HUES48 (cell line): ENCODE results near the gene RNF157.

Experiments
- H3K27ac ChIP-seq: one replicate; pipeline ENCODE4 v1.7.0; 2013; ENCODE audit warnings: low read depth, low read length, inconsistent platforms
- H3K27me3 ChIP-seq: 2 replicates; pipeline ENCODE4 v1.6.1; 2013; ENCODE audit warnings: mild to moderate bottlenecking, low read length; ENCODE audit not compliant: control insufficient read depth, insufficient read depth
- H3K36me3 ChIP-seq: 2 replicates; pipeline ENCODE4 v1.6.1; 2013; ENCODE audit warnings: low read length; ENCODE audit not compliant: control insufficient read depth, insufficient read depth
- H3K4me1 ChIP-seq: 2 replicates; pipeline ENCODE4 v1.6.1; 2013; ENCODE audit warnings: mild to moderate bottlenecking, low read length; ENCODE audit not compliant: control insufficient read depth, insufficient read depth
- H3K4me3 ChIP-seq: 2 replicates; pipeline ENCODE4 v1.5.1; 2013; ENCODE audit warnings: mild to moderate bottlenecking, low read depth, low read length
- H3K9ac ChIP-seq: 2 replicates; pipeline ENCODE4 v1.6.1; 2013; ENCODE audit warnings: mild to moderate bottlenecking, low read depth, low read length, moderate library complexity
- H3K9me3 ChIP-seq: 2 replicates; pipeline ENCODE4 v1.6.1; 2013; ENCODE audit warnings: low read length; ENCODE audit not compliant: control insufficient read depth, insufficient read depth

Gene RNF157

DNA sequence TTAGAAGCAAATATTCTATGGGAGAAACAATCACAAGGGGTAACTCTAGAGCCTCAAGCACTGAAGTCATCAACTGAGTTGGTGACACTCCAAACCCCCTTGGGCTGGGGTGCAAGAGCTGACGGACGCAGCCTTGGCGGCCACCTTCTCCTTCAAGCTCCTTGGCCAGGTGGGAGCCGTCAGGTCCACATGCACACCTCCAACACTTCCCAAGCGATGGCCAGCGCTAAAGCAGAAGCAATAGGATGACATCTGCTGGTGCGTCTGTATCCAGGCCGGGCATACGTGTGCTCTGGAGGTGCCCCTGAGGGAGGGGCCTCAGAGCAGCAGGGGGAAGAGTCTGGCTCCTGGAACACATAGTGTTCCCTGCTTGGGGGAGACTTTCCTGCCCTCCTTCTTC is 87.1 kb downstream of the RNF157 start:
- H3K9me3 ChIP-seq, result no peaks in the 10 kb centered on the region
- H3K27me3 ChIP-seq, result no peaks in the 10 kb centered on the region
- H3K4me3 ChIP-seq, result no peak overlapping the region
- H3K4me1 ChIP-seq, result peaks cover 7% of the 10 kb centered on the region
- H3K27ac ChIP-seq, result no peak overlapping the region
- no peak overlapping the region for H3K9ac ChIP-seq
- H3K36me3 ChIP-seq, result 0 out of 2 replicates have a peak, but pooled peaks cover 3% of the 10 kb centered on the region

DNA sequence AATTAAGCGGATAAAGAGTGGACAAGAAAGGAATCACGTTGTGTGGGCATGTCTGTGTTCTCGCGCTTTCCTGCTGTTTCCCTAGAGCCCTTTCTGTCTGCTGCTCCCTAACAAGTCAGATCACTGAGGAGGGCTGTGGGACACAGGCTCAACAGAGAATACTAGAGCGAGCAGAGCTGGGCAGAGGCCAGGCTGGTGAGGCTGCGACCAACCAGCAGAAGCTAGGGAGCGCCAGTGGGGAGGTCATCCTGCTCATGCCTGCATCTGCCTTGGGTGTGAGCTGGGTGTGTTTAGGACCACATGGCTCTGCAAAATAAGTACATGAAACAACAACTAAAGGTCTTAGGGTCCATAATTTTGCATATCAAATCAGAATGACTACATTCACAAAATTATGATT is 87.7 kb downstream of the RNF157 start:
- peaks cover 10% of the 10 kb centered on the region for H3K4me1 ChIP-seq
- no peaks in the 10 kb centered on the region for H3K27me3 ChIP-seq
- H3K4me3 ChIP-seq, result no peak overlapping the region
- H3K36me3 ChIP-seq, result 0 out of 2 replicates have a peak, but pooled peaks cover 3% of the 10 kb centered on the region
- H3K27ac ChIP-seq, result no peak overlapping the region
- H3K9ac ChIP-seq, result no peak overlapping the region
- no peaks in the 10 kb centered on the region for H3K9me3 ChIP-seq

DNA sequence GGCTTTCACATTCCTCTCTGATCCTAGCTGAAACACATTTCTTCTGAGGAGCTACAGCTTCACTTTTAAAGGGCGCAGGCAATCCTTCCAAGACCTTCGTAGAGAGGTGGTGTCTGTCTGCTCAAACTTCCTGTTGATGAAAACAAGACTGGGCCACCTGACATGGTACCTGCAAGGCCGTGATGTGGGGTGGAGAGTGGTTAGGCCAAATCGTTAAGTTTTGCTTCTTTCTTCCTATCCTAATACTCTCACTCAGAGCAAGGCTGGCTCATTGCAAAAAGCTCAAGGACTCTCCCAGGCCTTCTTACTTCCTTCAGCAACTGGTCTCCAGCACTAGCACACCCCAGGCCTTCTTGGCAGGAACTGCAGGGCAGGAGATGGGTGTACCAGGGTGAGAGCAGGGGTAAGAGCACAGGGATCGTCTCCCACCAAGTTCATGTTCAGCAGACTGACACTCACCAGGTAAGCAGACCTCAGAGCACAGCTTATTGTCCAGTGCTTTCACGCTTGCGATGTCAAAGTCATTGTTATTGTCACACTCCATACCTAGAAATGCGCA is 88.3 kb downstream of the RNF157 start:
- Histone ChIP-seq H3K4me1 (peaks cover 13% of the 10 kb centered on the region), H3K4me3 (no peak overlapping the region), H3K9me3 (no peaks in the 10 kb centered on the region), H3K36me3 (0 out of 2 replicates have a peak, but pooled peaks cover 3% of the 10 kb centered on the region), H3K27me3 (no peaks in the 10 kb centered on the region), H3K9ac (no peak overlapping the region), H3K27ac (no peak overlapping the region)

DNA sequence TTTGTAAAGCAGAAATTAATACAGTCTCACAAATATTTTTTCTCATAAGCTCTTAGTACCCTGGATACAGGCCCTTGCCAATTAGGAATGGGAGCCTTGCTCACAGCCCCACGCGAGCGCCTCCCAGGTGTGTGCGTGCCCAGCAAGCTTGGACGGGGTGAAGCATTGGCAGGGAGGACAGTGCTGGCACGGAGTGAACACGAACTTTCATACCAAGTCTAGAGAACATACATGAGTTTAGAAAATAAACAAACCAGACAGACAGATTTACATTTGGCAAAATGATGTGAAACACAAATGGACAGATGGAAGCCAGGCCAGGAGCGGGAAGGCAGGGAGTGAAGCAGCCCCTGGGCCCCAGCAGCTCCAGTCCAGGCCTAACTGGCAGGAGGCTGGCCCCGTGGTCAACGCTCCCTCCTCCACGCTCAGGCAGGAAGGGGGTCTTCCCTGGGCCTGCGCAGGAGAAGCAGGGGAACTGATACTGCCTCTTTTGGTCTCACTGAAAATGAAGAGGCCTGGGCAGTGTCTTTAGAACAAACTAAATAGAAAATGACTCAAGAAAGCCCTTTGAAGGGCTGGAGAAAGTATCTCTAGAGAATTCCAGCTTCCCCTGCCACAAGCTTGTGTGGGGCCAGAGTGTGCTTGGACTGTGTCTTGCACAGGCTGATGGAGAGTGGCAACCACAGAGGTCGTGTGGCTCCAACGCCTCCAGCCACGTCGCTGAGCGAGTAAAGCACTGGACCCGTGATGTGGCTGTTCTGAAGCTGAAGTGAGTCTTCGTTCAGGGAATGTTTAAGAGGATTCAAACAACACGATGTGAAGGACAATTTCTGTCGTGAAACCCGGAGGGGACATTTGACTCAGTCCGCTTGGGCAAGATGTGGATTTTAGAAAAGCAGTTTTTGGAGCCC is 89.3 kb downstream of the RNF157 start:
- peaks cover 2% of the 10 kb centered on the region; the same call in 1 of the 2 replicates for H3K27me3 ChIP-seq
- H3K9me3 ChIP-seq, result no peaks in the 10 kb centered on the region
- H3K27ac ChIP-seq, result no peak overlapping the region
- no peak overlapping the region for H3K9ac ChIP-seq
- no peak overlapping the region for H3K4me3 ChIP-seq
- 0 out of 2 replicates have a peak, but pooled peaks cover 3% of the 10 kb centered on the region for H3K36me3 ChIP-seq
- peaks cover 16% of the 10 kb centered on the region for H3K4me1 ChIP-seq

DNA sequence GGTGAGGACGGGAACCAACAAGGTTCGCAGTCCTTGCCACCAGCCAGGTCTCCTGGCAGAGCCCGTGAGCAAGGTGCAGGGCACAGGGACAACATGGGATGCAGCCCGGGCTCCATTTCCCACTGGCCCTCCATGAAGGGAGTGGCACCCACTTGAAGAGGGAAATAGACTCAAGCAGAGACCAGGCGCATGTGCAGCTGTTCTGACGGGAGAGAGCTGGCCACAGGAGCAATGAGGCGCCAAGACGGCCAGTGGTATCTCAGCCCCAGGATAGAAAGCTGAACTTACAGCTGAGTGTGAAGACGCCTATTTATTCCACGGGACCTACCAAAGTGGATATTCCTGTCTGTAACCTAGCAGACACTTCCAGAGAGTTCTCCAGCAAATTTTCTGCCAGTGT is 91.1 kb downstream of the RNF157 start:
- no peak overlapping the region for H3K9ac ChIP-seq
- H3K36me3 ChIP-seq, result 0 out of 2 replicates have a peak, but pooled peaks cover 3% of the 10 kb centered on the region
- no peaks in the 10 kb centered on the region for H3K9me3 ChIP-seq
- peaks cover 31% of the 10 kb centered on the region for H3K4me1 ChIP-seq
- H3K27ac ChIP-seq, result no peak overlapping the region
- H3K27me3 ChIP-seq, result peaks cover 13% of the 10 kb centered on the region
- no peak overlapping the region for H3K4me3 ChIP-seq

DNA sequence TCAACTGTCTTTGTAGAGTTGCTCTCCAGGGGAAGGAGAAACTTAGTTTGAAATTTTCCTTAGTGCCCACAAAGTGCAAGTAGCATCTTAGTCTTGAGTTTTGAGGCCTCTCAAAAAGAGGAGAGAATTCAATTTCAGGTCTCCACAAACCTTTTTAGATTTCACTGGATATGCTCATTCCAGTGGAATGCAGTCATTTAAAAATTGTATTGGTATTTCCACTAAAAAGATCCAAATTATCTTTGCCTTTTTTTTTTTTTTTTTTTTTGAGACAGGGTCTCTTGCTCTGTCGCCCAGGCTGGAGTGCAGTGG is 92.3 kb downstream of the RNF157 start:
- Histone ChIP-seq H3K9me3 (no peaks in the 10 kb centered on the region), H3K4me3 (no peak overlapping the region), H3K27me3 (peaks cover 23% of the 10 kb centered on the region), H3K4me1 (peaks cover 29% of the 10 kb centered on the region), H3K9ac (no peak overlapping the region), H3K36me3 (0 out of 2 replicates have a peak, but pooled peaks cover 3% of the 10 kb centered on the region), H3K27ac (no peak overlapping the region)

DNA sequence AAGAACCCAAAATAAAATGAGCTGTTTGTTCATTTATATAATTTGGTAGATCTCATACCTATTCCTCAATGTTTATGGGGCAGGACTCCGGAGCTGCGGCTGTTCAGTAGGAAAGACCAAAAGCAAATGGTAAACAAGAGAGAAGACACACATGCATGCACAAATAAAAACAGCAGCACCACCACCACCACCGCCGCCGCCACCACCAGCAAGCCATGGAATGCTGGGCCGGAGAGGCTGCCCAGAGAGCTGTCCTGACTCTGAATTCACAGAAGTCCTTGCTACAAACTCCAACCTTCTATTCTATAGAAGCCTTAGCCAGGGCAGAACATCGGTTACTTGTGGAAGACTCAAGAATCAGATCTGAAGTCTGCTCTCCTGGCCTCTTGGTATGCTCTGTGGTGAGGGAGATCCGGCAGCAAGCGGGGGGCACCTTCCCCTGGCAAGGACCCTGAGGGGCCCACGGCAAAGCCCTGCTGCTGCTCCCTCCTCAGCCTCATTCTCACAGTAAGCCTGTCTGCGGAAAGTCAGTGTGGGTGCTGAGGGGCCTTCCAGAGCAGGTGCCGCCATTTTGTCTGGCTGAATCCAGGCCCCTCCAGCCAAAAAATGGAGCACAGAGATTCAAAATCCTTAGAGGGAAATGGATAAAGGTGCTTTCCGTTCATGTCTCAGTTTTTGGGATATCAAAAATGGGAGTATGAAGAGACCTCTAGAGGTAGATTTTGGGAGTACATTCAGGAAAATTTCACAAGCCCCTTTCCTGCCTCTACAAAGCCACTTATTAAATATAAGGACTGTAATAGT is 92.9 kb downstream of the RNF157 start:
- Histone ChIP-seq H3K4me1 (peaks cover 34% of the 10 kb centered on the region), H3K9ac (no peak overlapping the region)

DNA sequence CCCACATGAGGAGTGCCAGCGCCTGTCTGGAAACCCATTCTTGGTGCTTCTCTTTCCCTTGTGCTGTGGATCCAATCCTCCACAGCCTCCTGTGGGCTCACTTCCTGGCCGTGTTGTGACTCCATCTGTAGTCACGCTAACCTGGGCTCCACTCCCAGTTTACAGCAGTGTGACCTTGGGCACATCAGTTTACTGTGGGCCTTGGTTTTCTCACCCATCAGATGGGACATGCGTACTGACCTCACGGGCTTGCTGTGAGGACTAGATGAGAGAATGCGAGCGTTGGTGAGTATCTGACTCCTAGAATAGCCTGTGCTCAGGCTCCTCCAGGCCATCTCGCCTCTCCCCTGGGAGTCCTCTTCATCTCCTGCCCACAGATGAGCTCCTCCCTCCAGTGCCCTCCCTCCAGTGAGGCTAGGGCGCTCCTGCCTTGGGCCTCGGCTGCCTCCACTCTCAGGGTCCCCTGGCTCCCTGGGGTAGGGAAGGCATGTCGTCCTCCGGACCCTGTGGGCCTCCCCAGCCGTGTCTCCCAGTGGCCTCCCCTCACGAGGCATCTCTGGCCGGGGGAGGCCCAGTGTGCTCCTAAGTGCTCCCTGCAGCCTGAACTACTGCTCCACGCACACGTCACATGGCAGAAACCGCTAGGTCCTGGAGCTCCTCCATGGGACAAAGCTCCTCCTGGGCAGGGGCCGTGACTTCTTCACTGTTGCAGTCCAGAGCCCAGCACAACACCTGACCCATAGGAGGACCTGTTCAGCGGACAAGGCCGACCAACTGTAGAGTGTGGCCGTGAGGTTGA is 94.0 kb downstream of the RNF157 start:
- no peaks in the 10 kb centered on the region for H3K9me3 ChIP-seq
- H3K4me3 ChIP-seq, result no peak overlapping the region
- H3K9ac ChIP-seq, result no peak overlapping the region
- H3K27ac ChIP-seq, result no peak overlapping the region
- H3K4me1 ChIP-seq, result peaks cover 45% of the 10 kb centered on the region
- H3K27me3 ChIP-seq, result peaks cover 40% of the 10 kb centered on the region
- no peaks in the 10 kb centered on the region for H3K36me3 ChIP-seq

More for the DNA sequence above, 92.9 kb downstream of the RNF157 start:
- Histone ChIP-seq H3K4me3 (no peak overlapping the region), H3K9me3 (no peaks in the 10 kb centered on the region), H3K27ac (no peak overlapping the region), H3K36me3 (0 out of 2 replicates have a peak, but pooled peaks cover 3% of the 10 kb centered on the region), H3K27me3 (peaks cover 29% of the 10 kb centered on the region)

DNA sequence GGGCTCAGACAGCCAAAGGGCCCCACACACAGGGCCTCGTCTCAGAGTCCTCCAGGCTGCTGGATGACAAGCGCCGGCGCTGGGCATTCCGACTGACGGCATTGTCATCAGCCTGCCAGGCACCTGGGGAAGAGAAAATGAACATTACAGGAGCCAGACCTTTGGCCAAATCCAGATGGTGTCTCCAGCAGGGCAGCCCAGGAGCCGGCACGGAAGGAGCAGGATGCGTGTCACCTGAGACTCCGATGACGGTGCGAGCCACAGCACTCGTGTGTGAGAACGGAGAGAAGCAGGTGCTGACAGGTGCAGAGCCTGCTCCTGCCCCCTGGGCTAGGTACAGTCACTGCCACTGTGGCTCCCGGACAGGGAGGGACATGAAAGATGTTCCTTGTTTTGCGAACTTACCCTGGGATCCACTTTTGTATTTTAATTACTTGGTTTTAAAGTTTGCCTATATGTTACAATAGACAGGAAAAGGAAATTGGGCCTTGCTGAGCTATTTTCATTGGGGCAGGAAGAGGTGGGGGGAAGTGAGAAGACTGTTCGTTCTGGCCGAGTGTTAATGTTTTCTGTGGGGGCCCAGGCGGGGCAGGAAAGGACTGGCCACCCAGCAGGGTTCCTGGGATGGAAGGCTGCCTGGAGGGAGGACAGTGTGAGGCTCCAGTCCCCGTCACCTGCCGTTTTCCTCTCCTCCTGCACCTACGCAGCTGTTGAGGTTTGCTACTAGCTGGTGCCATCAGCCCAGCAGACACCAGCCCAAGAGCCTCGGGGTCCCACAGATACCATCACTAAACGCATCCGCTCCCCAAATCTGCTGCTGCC is 94.9 kb downstream of the RNF157 start:
- H3K9me3 ChIP-seq, result no peaks in the 10 kb centered on the region
- peaks cover 45% of the 10 kb centered on the region for H3K4me1 ChIP-seq
- peaks cover 47% of the 10 kb centered on the region for H3K27me3 ChIP-seq
- H3K9ac ChIP-seq, result no peak overlapping the region
- H3K36me3 ChIP-seq, result no peaks in the 10 kb centered on the region
- no peak overlapping the region for H3K4me3 ChIP-seq
- no peak overlapping the region for H3K27ac ChIP-seq

DNA sequence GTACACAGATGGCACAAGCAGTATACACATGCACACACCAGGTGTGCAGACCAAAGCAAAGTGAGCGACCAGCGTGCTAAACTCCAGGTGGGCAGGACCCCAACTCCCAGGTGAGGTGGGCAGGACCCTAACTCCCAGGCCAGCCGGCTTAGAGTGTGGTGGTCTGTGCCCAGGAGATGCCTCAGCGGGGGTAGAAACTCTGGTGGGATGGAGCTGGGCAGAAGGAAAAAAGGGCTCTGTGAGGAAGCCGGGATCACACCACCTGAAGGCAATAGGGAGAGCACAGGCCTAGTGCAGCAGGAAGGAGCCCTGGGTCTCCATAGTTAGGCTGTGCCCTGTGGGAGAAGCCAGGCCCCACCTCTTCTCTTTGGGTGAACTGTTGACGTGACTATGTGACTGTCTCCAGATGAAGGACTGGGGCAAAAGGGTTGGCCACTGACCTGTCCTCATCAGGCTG is 97.7 kb downstream of the RNF157 start:
- no peak overlapping the region for H3K9ac ChIP-seq
- no peaks in the 10 kb centered on the region for H3K36me3 ChIP-seq
- H3K27ac ChIP-seq, result no peak overlapping the region
- no peak overlapping the region for H3K4me3 ChIP-seq
- peaks cover 75% of the 10 kb centered on the region for H3K27me3 ChIP-seq
- H3K4me1 ChIP-seq, result peaks cover 63% of the 10 kb centered on the region
- H3K9me3 ChIP-seq, result no peaks in the 10 kb centered on the region
